T-helper 2 cell treated with Interferon-gamma antibody and Interleukin-4, amounts not matched to agents 5 μg/mL and 100 μg/mL, for 36 hours (primary cell): ENCODE data around the gene ZNF879.

Source experiments
- DNase-seq: peaks from one replicate; pipeline ENCODE4 v3.0.0; 2021; ENCODE audit warnings: low spot score
- H3K27ac Mint-ChIP-seq: one replicate; pipeline ENCODE4 v1.8.0; 2021; ENCODE audit warnings: mild to moderate bottlenecking, mixed read lengths
- H3K27me3 Mint-ChIP-seq: one replicate; pipeline ENCODE4 v1.8.0; 2021; ENCODE audit warnings: low read depth, mixed read lengths
- H3K36me3 Mint-ChIP-seq: one replicate; pipeline ENCODE4 v1.8.0; 2021; ENCODE audit warnings: low read depth, mixed read lengths
- H3K4me1 Mint-ChIP-seq: one replicate; pipeline ENCODE4 v1.8.0; 2021; ENCODE audit warnings: low read depth, mixed read lengths
- H3K4me3 Mint-ChIP-seq: one replicate; pipeline ENCODE4 v1.8.0; 2022; ENCODE audit warnings: mild to moderate bottlenecking, moderate library complexity, mixed read lengths
- H3K9me3 Mint-ChIP-seq: one replicate; pipeline ENCODE4 v1.8.0; 2021; ENCODE audit warnings: mixed read lengths

Gene ZNF879

DNA sequence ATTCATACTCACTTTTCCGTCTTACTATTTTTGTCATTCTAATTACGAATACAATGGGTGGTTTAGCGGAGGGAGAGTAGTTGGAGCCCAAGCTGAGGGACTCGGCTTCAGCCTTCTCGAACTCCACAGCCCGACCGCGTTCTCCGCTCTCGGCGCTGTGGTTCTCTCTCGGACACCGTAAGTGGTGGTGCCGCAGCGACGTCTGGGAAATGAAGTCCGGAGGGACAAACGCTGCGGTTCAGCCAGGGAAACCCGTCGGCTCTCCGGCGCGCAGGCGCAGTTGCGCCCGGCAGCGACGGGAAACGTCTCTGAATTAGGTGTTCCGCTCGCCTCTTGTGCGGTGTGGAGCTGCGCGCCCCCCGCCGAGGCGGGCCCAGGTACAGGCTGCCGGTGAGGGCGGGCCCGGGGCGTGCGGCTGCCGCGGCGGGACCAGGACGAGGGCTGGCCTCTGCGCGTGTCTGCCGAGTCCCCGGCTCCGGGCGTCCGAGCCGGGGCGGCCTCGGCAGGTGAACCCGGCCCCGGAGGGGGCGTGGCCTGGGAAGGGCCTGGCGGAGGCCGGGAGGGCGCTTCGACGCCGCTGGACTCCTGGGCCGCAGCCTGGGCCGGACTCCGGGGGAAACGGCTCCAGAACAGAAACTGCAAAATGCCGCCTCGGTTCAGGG is at the start of gene ZNF879:
TSS of gene ZNF879 (plus strand) at position 277 of the 662 bp plus-strand sequence. CDS start 1,201 bp downstream, outside the sequence.
- Mint-ChIP-seq H3K27ac (peak within 1 kb of the TSS; percentile 77), H3K4me1 (peaks cover 9% of the 10 kb centered on the region), H3K27me3 (peaks cover 3% of the 10 kb centered on the region), H3K9me3 (peaks cover 47% of the 10 kb centered on the region), H3K4me3 (peak within 1 kb of the TSS; percentile 98), H3K36me3 (peaks cover 35% of the 10 kb centered on the region)
- peak; percentile 90 for DNase-seq

GRCh38 chr5:178981381-178981780 is 42.2 kb upstream of the ZNF879 start:
- Mint-ChIP-seq H3K9me3 (peaks cover 53% of the 10 kb centered on the region), H3K27me3 (no peaks in the 10 kb centered on the region), H3K36me3 (peaks cover 4% of the 10 kb centered on the region), H3K4me1 (no peaks in the 10 kb centered on the region), H3K27ac (no peak overlapping the region), H3K4me3 (no peak overlapping the region)
- no peak for DNase-seq

DNA sequence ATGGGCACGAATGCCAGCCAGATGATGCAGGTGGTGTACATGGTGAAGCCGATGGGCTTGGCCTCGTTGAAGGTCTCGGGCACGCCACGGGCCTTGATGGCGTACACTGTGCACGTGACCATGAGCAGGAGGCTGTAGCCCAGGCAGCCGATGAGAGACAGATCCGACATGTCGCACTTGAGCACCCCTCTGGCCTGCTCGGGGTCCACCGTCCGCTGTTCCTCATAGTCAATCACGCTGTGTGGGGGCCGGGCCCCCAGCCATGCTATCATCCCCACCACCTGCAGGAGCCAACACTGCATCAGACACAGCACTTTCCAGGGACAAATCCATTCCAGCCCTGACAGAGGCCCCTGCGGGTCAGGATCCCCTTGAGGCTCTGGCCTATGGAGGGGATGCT is 40.7 kb upstream of the ZNF879 start:
- H3K4me1 Mint-ChIP-seq, result no peaks in the 10 kb centered on the region
- DNase-seq, result no peak
- H3K27me3 Mint-ChIP-seq, result no peaks in the 10 kb centered on the region
- no peak overlapping the region for H3K4me3 Mint-ChIP-seq
- H3K9me3 Mint-ChIP-seq, result peaks cover 48% of the 10 kb centered on the region
- no peak overlapping the region for H3K27ac Mint-ChIP-seq
- H3K36me3 Mint-ChIP-seq, result peaks cover 4% of the 10 kb centered on the region

- Mint-ChIP-seq H3K27ac (no peak overlapping the region), H3K4me3 (no peak overlapping the region), H3K36me3 (peaks cover 4% of the 10 kb centered on the region), H3K4me1 (no peaks in the 10 kb centered on the region), H3K27me3 (no peaks in the 10 kb centered on the region), H3K9me3 (peaks cover 44% of the 10 kb centered on the region)
- no peak for DNase-seq
These were observed 39.9 kb upstream of the ZNF879 start for GRCh38 chr5:178983728-178984127.

DNA sequence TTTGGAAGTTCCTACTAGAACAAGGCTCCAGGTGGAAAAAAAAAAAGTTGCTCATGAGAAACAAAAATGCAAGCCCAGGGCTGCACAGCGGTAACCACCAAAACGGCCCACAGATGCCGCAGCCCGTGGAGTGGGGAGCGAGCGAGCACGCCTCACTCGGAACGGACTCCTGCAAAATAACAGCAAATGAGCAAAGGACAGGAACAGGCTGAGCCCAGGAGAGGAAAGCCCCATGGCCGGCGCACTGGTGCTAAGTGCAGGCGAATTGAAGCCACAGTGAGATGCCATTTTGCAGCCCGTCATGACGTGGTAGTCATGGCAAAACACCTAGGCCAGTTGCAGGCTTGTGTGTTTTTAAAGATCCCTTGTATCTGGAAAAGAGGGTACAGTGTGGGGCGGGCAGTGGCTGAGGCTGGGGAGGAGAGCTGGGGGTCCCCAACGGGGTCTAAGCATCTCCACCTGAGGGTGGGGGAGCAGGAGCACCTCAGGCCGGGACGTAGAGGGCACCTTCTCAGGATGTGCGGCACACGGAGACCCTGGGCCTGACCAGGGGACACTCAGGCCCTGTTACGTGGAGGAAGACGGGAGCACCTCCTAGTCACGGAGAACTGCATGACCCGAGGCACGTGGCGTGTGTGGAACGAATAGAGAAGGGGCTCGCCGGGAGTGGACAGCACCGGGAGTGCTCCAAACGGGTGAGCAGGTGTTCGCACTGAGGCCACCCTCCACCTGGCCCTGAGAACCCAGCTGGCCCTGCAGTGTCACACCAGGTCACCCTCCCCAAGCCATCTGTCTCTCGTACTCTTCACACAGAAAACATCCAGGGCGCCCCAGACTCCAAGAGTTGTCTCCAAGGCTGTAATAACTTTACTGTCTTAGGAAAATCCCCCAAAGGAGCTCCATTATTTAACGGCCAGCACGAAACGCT is 39.2 kb upstream of the ZNF879 start:
- no peak for DNase-seq
- H3K9me3 Mint-ChIP-seq, result peaks cover 40% of the 10 kb centered on the region

DNA sequence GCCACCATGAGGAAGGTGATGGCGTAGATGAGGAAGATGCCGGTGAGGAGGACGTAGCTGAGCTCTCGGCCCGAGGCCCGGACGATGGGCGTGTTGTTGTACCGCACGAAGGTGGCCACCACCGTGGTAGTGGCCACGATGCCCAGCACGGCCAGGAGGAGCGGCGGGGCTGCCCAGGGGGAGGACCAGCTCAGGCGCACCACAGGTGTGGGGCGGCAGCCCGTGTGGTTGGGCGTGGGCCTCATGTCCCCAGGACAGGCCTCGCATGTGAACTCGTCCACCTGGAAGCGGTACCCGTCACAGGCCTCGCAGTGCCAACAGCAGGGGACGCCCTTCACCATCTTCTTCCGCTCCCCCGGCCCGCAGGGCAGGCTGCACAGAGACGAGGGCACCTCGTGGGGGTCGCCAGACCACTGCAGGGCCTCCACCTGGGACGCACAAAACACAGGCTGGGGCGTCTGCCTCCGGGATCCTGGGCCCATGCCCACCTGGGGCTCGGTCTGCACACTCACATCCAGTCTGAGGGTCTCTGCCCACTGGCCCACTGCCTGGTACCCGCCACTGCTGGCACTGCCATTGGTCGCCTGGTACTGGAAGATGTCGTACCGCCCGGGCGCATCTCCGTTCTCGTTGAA is 37.2 kb upstream of the ZNF879 start:
- no peak for DNase-seq
- H3K9me3 Mint-ChIP-seq, result peaks cover 37% of the 10 kb centered on the region
- H3K27me3 Mint-ChIP-seq, result no peaks in the 10 kb centered on the region
- no peak overlapping the region for H3K27ac Mint-ChIP-seq
- no peaks in the 10 kb centered on the region for H3K4me1 Mint-ChIP-seq
- H3K4me3 Mint-ChIP-seq, result no peak overlapping the region
- peaks cover 2% of the 10 kb centered on the region for H3K36me3 Mint-ChIP-seq

More for the DNA sequence above, 39.2 kb upstream of the ZNF879 start:
- Mint-ChIP-seq H3K4me1 (no peaks in the 10 kb centered on the region), H3K27ac (no peak overlapping the region), H3K4me3 (no peak overlapping the region), H3K36me3 (peaks cover 4% of the 10 kb centered on the region), H3K27me3 (no peaks in the 10 kb centered on the region)

DNA sequence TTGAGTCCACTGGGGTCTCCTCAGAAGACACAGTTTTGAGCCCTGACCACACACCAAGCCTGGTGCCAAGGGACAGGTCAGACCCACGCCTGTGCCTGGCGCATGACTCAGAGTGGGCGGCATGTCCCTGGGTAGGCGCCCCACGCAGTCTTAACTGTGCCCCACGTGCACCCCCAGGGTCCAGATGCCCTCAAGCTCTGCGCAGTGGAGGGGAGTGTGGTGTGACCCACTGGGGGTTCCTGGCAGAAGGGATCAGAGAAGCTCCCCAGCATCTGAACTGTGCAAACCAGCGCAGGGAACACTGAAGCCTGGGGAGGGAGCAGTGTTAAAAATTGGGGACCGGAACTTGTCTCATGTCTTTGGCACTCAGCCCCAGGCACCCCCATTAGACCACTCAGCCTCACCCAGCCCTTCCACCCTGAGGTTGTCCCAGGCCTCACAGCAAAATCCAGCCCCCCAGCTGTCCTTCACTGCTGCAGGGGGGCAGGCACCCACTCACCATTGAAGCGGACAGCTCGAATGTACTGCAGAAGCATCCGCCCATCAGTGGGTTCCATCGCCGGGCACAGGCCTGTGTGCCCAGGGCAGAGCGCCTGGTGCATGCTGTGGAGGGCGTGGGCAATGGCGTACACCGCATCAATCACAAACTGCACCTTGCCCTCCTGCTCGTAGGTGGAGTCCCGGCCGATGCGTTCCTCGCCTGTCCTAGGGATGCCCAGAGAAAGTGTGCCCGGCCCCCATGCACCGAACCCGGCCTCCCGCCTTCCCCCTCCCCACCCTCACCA is 35.0 kb upstream of the ZNF879 start:
- Mint-ChIP-seq H3K4me3 (no peak overlapping the region), H3K27ac (no peak overlapping the region), H3K4me1 (no peaks in the 10 kb centered on the region), H3K27me3 (peaks cover 13% of the 10 kb centered on the region), H3K9me3 (peaks cover 21% of the 10 kb centered on the region), H3K36me3 (peaks cover 3% of the 10 kb centered on the region)
- DNase-seq, result no peak

DNA sequence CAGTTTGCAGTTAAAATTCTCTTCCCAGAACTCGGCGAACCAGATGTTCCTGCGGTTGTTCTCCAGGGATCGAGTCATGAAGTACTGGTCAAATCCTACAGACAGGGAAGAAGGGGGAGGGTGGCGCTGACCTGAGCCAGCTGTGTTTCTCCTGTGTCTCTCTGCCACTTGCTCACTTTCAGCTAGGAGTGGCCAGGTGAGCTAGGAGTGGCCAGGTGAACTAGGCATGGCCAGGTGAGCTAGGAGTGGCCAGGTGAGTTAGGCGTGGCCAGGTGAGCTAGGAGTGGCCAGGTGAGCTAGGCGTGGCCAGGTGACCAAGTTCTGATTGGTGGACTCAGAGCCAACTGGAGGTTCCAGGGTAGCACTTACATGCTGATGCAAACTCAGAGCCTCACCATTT is 34.3 kb upstream of the ZNF879 start:
- Mint-ChIP-seq H3K36me3 (peaks cover 3% of the 10 kb centered on the region), H3K9me3 (peaks cover 22% of the 10 kb centered on the region), H3K4me3 (no peak overlapping the region), H3K27me3 (peaks cover 18% of the 10 kb centered on the region), H3K27ac (no peak overlapping the region), H3K4me1 (no peaks in the 10 kb centered on the region)
- no peak for DNase-seq

- H3K9me3 Mint-ChIP-seq, result peaks cover 25% of the 10 kb centered on the region
- H3K27ac Mint-ChIP-seq, result no peak overlapping the region
- no peak for DNase-seq
- no peaks in the 10 kb centered on the region for H3K4me1 Mint-ChIP-seq
- H3K4me3 Mint-ChIP-seq, result no peak overlapping the region
- peaks cover 6% of the 10 kb centered on the region for H3K36me3 Mint-ChIP-seq
- peaks cover 21% of the 10 kb centered on the region for H3K27me3 Mint-ChIP-seq
These were observed 33.1 kb upstream of the ZNF879 start for GRCh38 chr5:178990491-178990890.

DNA sequence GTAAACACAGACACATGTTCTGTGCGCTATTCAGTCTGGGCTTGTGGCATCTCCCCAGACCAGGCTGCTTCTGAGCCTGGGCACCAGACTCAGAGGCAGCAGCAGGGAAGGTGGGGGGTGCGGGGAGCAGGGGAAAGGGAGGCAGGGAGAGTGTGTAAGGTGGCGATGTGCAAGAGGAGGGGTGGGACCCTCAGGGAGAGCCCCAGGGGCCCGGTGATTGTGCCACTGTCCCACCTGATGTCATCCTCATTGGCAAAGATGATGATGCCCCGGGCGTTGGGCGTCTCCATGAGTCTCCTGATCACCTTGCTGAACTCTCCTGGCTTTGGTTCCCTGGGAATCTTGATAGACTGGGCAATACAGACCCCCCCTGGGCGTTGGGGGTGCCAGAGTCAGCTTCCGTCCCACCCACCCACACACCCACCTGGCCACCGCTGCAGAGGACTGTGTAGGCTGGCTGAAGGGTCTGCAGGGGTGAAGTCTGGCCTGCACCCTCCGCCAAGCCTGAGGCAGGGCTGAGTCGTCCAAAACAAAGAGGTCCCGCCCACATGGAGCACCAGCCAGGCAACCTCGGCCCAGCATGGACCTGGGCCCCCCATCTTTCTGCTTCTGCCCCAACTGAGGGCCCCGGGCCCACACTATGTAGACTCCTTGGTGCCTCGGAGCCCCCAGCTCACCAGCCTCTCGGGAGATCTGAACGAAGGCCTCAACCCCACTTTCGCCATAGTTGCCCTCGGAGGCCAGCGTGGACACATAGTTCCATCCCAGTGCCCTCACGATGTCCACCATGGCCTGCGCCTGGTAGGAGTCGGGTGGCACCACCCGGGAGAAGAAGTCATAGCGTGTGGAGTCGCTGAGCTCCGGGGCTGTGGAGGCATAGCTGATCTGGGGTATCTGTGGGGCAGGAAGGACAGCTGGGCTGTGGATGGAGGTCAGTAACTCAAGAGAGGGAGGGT is 32.1 kb upstream of the ZNF879 start:
- peaks cover 6% of the 10 kb centered on the region for H3K36me3 Mint-ChIP-seq
- no peak overlapping the region for H3K27ac Mint-ChIP-seq
- no peaks in the 10 kb centered on the region for H3K4me1 Mint-ChIP-seq
- peaks cover 27% of the 10 kb centered on the region for H3K9me3 Mint-ChIP-seq
- no peak overlapping the region for H3K4me3 Mint-ChIP-seq
- no peak for DNase-seq
- H3K27me3 Mint-ChIP-seq, result peaks cover 22% of the 10 kb centered on the region

GRCh38 chr5:178992291-178992895 is 31.2 kb upstream of the ZNF879 start:
- no peak overlapping the region for H3K27ac Mint-ChIP-seq
- no peaks in the 10 kb centered on the region for H3K4me1 Mint-ChIP-seq
- peaks cover 22% of the 10 kb centered on the region for H3K27me3 Mint-ChIP-seq
- peaks cover 6% of the 10 kb centered on the region for H3K36me3 Mint-ChIP-seq
- no peak for DNase-seq
- no peak overlapping the region for H3K4me3 Mint-ChIP-seq
- peaks cover 24% of the 10 kb centered on the region for H3K9me3 Mint-ChIP-seq

- DNase-seq, result no peak
- no peak overlapping the region for H3K27ac Mint-ChIP-seq
- peaks cover 22% of the 10 kb centered on the region for H3K27me3 Mint-ChIP-seq
- peaks cover 18% of the 10 kb centered on the region for H3K9me3 Mint-ChIP-seq
- no peak overlapping the region for H3K4me3 Mint-ChIP-seq
- peaks cover 6% of the 10 kb centered on the region for H3K36me3 Mint-ChIP-seq
- no peaks in the 10 kb centered on the region for H3K4me1 Mint-ChIP-seq
These were observed 30.3 kb upstream of the ZNF879 start for GRCh38 chr5:178993236-178993765.
